ENCODE measurements around the gene HSH2D. TPM values are rescaled to one million over a fixed set of nuclear protein-coding genes. Genes with fewer than 3 reads are reported as not detected.
A peak's percentile ranks its signal among the peaks of the same experiment; 100 is the strongest.

Gene HSH2D
- total RNA-seq = under 1 TPM in 3 of 4 donors, not detected in 1; 0.52 to 0.83 (median 0.75) TPM

- 46% methylated on average over 9 of the region's 13 CpGs for WGBS
- Histone ChIP-seq H3K36me3 (no peaks in the 10 kb centered on the region), H3K9me3 (no peaks in the 10 kb centered on the region), H3K27ac (replicated peaks in 1 of 4) (no peak within 1 kb of the TSS), H3K4me3 (peak within 1 kb of the TSS in 1 of 4 donors; percentile 35), H3K4me1 (no peaks in the 10 kb centered on the region), H3K27me3 (peaks cover 0 to 15% (median 0%) of the 10 kb centered on the region in 4 donors)
- DNase-seq (ENCODE audit: extremely low spot score) = no peak
- intact Hi-C loops (cut with DNase I) = no loop called here
- no peak for TF ChIP-seq CTCF (IDR thresholded peaks at IDR 0.05)
Measured at GRCh38 chr19:16143399-16144215, at the start of gene HSH2D. HSH2D (plus strand) TSS chr19:16143685; CDS start chr19:16148751, 5,066 bp downstream.

GRCh38 chr19:16094360-16095070 is 49.0 kb upstream of the HSH2D start:
- intact Hi-C loops (cut with DNase I) = no loop called here
- TF ChIP-seq CTCF (IDR thresholded peaks at IDR 0.05) = no peak
- no peak for TF ChIP-seq EP300 (IDR thresholded peaks at IDR 0.05)
- TF ChIP-seq POLR2A (IDR thresholded peaks at IDR 0.05; ENCODE audit: low read depth) = no peak
- no peak for TF ChIP-seq POLR2AphosphoS5 (IDR thresholded peaks at IDR 0.05)
- peak overlapping the region; percentile 64 to 100 (median 98) for H3K27ac ChIP-seq (replicated peaks in 1 of 4)
- 65% methylated on average over 10 of the region's 10 CpGs for whole genome bisulfite sequencing
- peaks cover 0 to 73% (median 69%) of the 10 kb centered on the region in 4 donors for H3K4me1 ChIP-seq
- H3K9me3 ChIP-seq = no peaks in the 10 kb centered on the region
- DNase-seq (ENCODE audit: extremely low spot score) = no peak
- no peaks in the 10 kb centered on the region for H3K27me3 ChIP-seq
- H3K4me3 ChIP-seq = no peak overlapping the region
- H3K36me3 ChIP-seq = peaks cover 80 to 100% (median 99%) of the 10 kb centered on the region in 4 donors

- Histone ChIP-seq H3K36me3 (peaks cover 80 to 100% (median 99%) of the 10 kb centered on the region in 4 donors), H3K4me3 (no peak overlapping the region), H3K27me3 (no peaks in the 10 kb centered on the region), H3K9me3 (no peaks in the 10 kb centered on the region), H3K27ac (replicated peaks in 1 of 4) (peak overlapping the region; percentile 64 to 100 (median 98)), H3K4me1 (peaks cover 0 to 67% (median 63%) of the 10 kb centered on the region in 4 donors)
- intact Hi-C loops (cut with DNase I) = no loop called here
- WGBS = 66% methylated on average over 13 of the region's 13 CpGs
- TF ChIP-seq POLR2AphosphoS5 (IDR thresholded peaks at IDR 0.05) = peak; percentile 6 to 40
- TF ChIP-seq EP300 (IDR thresholded peaks at IDR 0.05) = no peak
- DNase-seq (ENCODE audit: extremely low spot score) = no peak
Measured at GRCh38 chr19:16095071-16095571, 48.4 kb upstream of the HSH2D start.

- Histone ChIP-seq H3K4me1 (peaks cover 0 to 62% (median 58%) of the 10 kb centered on the region in 4 donors), H3K36me3 (peaks cover 80 to 100% (median 99%) of the 10 kb centered on the region in 4 donors), H3K27ac (replicated peaks in 1 of 4) (peak overlapping the region; percentile 64 to 100 (median 98)), H3K4me3 (no peak overlapping the region), H3K9me3 (no peaks in the 10 kb centered on the region), H3K27me3 (no peaks in the 10 kb centered on the region)
- TF ChIP-seq POLR2A (IDR thresholded peaks at IDR 0.05; ENCODE audit: low read depth) = no peak
- peak in 1 of 2 donors; percentile 42 for TF ChIP-seq POLR2AphosphoS5 (IDR thresholded peaks at IDR 0.05)
- no peak for TF ChIP-seq CTCF (IDR thresholded peaks at IDR 0.05)
- TF ChIP-seq EP300 (IDR thresholded peaks at IDR 0.05) = no peak
- DNase-seq (ENCODE audit: extremely low spot score) = no peak
- intact Hi-C loops (cut with DNase I) = no loop called here
- 53% methylated on average over 10 of the region's 10 CpGs for WGBS
Measured at GRCh38 chr19:16096280-16096855, 47.1 kb upstream of the HSH2D start.

- TF ChIP-seq EP300 (IDR thresholded peaks at IDR 0.05) (no peak), CTCF (IDR thresholded peaks at IDR 0.05) (no peak), POLR2AphosphoS5 (IDR thresholded peaks at IDR 0.05) (no peak), POLR2A (IDR thresholded peaks at IDR 0.05; ENCODE audit: low read depth) (no peak)
- WGBS = 80% methylated on average over 6 of the region's 6 CpGs
- intact Hi-C loops (cut with DNase I) = no loop called here
- peak overlapping the region; percentile 64 to 100 (median 98) for H3K27ac ChIP-seq (replicated peaks in 1 of 4)
- H3K36me3 ChIP-seq = peaks cover 79 to 100% (median 99%) of the 10 kb centered on the region in 4 donors
- H3K4me3 ChIP-seq = no peak overlapping the region
- H3K9me3 ChIP-seq = no peaks in the 10 kb centered on the region
- DNase-seq (ENCODE audit: extremely low spot score) = no peak
- no peaks in the 10 kb centered on the region for H3K27me3 ChIP-seq
- peaks cover 0 to 48% (median 43%) of the 10 kb centered on the region in 4 donors for H3K4me1 ChIP-seq
Measured at GRCh38 chr19:16098416-16098768, 45.1 kb upstream of the HSH2D start.
